IMR-90 (cell line): ENCODE results near the gene TUBG2. TPM values are rescaled to one million over a fixed set of nuclear protein-coding genes. Genes with fewer than 3 reads are reported as not detected.

Source experiments
- ATAC-seq: fragments of 200-7000 bp; cut with Tn5 transposase; 2 replicates; pipeline ENCODE4 v1.9.1; 2020; ENCODE audit warnings: low read depth, mild to moderate bottlenecking, moderate library complexity
- BruUV-seq: library from RNA; stranded (reverse); fragments of 400-500 nt; replicated peaks from 2 replicates; lab custom pipeline; 2021; lab: Mats Ljungman, UMichigan
- CTCF ChIA-PET: fragments of 300-600 bp; formaldehyde crosslinking; extraction: SDS; loops from one replicate; lab custom pipeline; 2021; ENCODE audit warnings: antibody characterized with exemption; lab: Yijun Ruan, JAX
- POLR2A ChIA-PET: fragments of 300-600 bp; sonication (Branson Sonifier 250); formaldehyde crosslinking; loops from one replicate; lab custom pipeline; 2022; ENCODE audit warnings: antibody characterized with exemption; ENCODE audit not compliant: unreplicated experiment; lab: Charles Lee
- DNase-seq: peaks from one replicate; pipeline ENCODE4 v3.0.0; 2013
- H2AFZ ChIP-seq: replicated peaks from 2 replicates; pipeline ENCODE3; 2013; ENCODE audit warnings: low read length, mild to moderate bottlenecking; ENCODE audit not compliant: poor library complexity
- H2AK5ac ChIP-seq: 2 replicates; pipeline ENCODE4 v1.6.1; 2013; ENCODE audit warnings: low read depth, low read length, inconsistent platforms
- H2AK9ac ChIP-seq: replicated peaks from 2 replicates; pipeline ENCODE3; 2013; ENCODE audit warnings: mild to moderate bottlenecking, low read depth, low read length, moderate library complexity; ENCODE audit not compliant: poor library complexity
- H2BK120ac ChIP-seq: 2 replicates; pipeline ENCODE4 v1.6.1; 2013; ENCODE audit warnings: low read depth, low read length, inconsistent platforms
- H2BK15ac ChIP-seq: 3 replicates; pipeline ENCODE4 v1.6.1; 2013; ENCODE audit warnings: low read depth, low read length, inconsistent platforms
- H2BK20ac ChIP-seq: 2 replicates; pipeline ENCODE4 v1.6.1; 2013; ENCODE audit warnings: low read depth, mild to moderate bottlenecking, inconsistent platforms, low read length, moderate library complexity
- H2BK5ac ChIP-seq: 2 replicates; pipeline ENCODE4 v1.6.1; 2013; ENCODE audit warnings: mild to moderate bottlenecking, low read depth, low read length, inconsistent platforms; ENCODE audit not compliant: poor library complexity, severe bottlenecking
- H3K14ac ChIP-seq: replicated peaks from 2 replicates; pipeline ENCODE4 v1.6.1; 2013; ENCODE audit warnings: low read depth, low read length, inconsistent platforms
- H3K18ac ChIP-seq: 2 replicates; pipeline ENCODE4 v1.6.1; 2013; ENCODE audit warnings: low read depth, low read length, control low read depth
- H3K23ac ChIP-seq: 2 replicates; pipeline ENCODE4 v1.6.1; 2013; ENCODE audit warnings: low read depth, low read length, inconsistent platforms
- H3K27ac ChIP-seq: 2 replicates; pipeline ENCODE4 v1.5.1; 2013; ENCODE audit warnings: mild to moderate bottlenecking, control low read depth, low read length; ENCODE audit not compliant: insufficient read depth
- H3K27me3 ChIP-seq: 2 replicates; pipeline ENCODE4 v1.6.1; 2013; ENCODE audit warnings: low read length; ENCODE audit not compliant: control insufficient read depth, insufficient read depth
- H3K36me3 ChIP-seq: 2 replicates; pipeline ENCODE4 v1.6.1; 2013; ENCODE audit warnings: low read length, mixed read lengths; ENCODE audit not compliant: control insufficient read depth, insufficient read depth
- H3K4ac ChIP-seq: 2 replicates; pipeline ENCODE4 v1.6.1; 2013; ENCODE audit warnings: low read depth, low read length, inconsistent platforms
- H3K4me1 ChIP-seq: 2 replicates; pipeline ENCODE4 v1.6.1; 2013; ENCODE audit warnings: low read length, mixed read lengths; ENCODE audit not compliant: control insufficient read depth, insufficient read depth
- H3K4me2 ChIP-seq: 2 replicates; pipeline ENCODE4 v1.6.1; 2013; ENCODE audit warnings: low read depth, mild to moderate bottlenecking, control low read depth, low read length, moderate library complexity
- H3K4me3 ChIP-seq: 2 replicates; pipeline ENCODE4 v1.5.1; 2013; ENCODE audit warnings: low read depth, mild to moderate bottlenecking, control low read depth, low read length, moderate library complexity; ENCODE audit not compliant: insufficient read depth
- H3K56ac ChIP-seq: 2 replicates; pipeline ENCODE4 v1.6.1; 2013; ENCODE audit warnings: low read length, inconsistent platforms; ENCODE audit not compliant: insufficient read depth; ENCODE audit errors: extremely low read depth
- H3K79me1 ChIP-seq, 2 experiments: 2 replicates each; pipeline ENCODE4 v1.6.1; 2013; ENCODE audit warnings: low read length in 2 of 2, inconsistent platforms in 1 of 2, low read depth in 1 of 2
- H3K9ac ChIP-seq: 2 replicates; pipeline ENCODE4 v1.6.1; 2013; ENCODE audit warnings: low read depth, low read length, control low read depth
- H3K9me1 ChIP-seq: 2 replicates; pipeline ENCODE4 v1.6.1; 2013; ENCODE audit warnings: low read length, inconsistent platforms; ENCODE audit not compliant: insufficient read depth
- H3K9me3 ChIP-seq: 2 replicates; pipeline ENCODE4 v1.6.1; 2013; ENCODE audit warnings: low read length; ENCODE audit not compliant: control insufficient read depth, insufficient read depth
- H4K20me1 ChIP-seq: 2 replicates; pipeline ENCODE4 v1.6.1; 2013; ENCODE audit warnings: low read length, inconsistent platforms; ENCODE audit not compliant: insufficient read depth
- H4K5ac ChIP-seq: 2 replicates; pipeline ENCODE4 v1.6.1; 2013; ENCODE audit warnings: mild to moderate bottlenecking, low read depth, low read length, control low read depth
- H4K8ac ChIP-seq, 2 experiments: 2 replicates each; pipeline ENCODE4 v1.6.1; 2013; ENCODE audit warnings: low read depth in 2 of 2, low read length in 2 of 2, control low read depth in 1 of 2, inconsistent platforms in 1 of 2
- H4K91ac ChIP-seq: 2 replicates; pipeline ENCODE4 v1.6.1; 2013; ENCODE audit warnings: low read depth, low read length, inconsistent platforms; ENCODE audit not compliant: insufficient read depth
- BHLHE40 ChIP-seq: fragments of 150-350 bp; IDR thresholded peaks from 2 replicates; pipeline ENCODE4 v1.6.1; 2016; ENCODE audit warnings: mild to moderate bottlenecking, low read depth, low read length
- CEBPB ChIP-seq: IDR thresholded peaks from 2 replicates; pipeline ENCODE4 v1.6.1; 2012; ENCODE audit warnings: low read depth, low read length, improper control_type of control experiment
- CHD1 ChIP-seq: IDR thresholded peaks from 2 replicates; pipeline ENCODE4 v1.6.1; 2012; ENCODE audit warnings: low read depth, low read length, improper control_type of control experiment
- CTCF ChIP-seq: conservative IDR thresholded peaks from 2 replicates; pipeline ENCODE4 v1.5.1; 2012; ENCODE audit warnings: mild to moderate bottlenecking, low read depth, low read length, improper control_type of control experiment
- ELK1 ChIP-seq: fragments of 150-350 bp; IDR thresholded peaks from 2 replicates; pipeline ENCODE4 v1.6.1; 2016; ENCODE audit warnings: low read depth, mild to moderate bottlenecking, low read length, moderate library complexity, borderline replicate concordance
- FOS ChIP-seq: fragments of 150-350 bp; IDR thresholded peaks from 2 replicates; pipeline ENCODE4 v1.6.1; 2016; ENCODE audit warnings: low read depth, low read length
- MAFK ChIP-seq: IDR thresholded peaks from 2 replicates; pipeline ENCODE4 v1.6.1; 2012; ENCODE audit warnings: low read depth, low read length, improper control_type of control experiment
- MAZ ChIP-seq: IDR thresholded peaks from 2 replicates; pipeline ENCODE4 v1.6.1; 2012; ENCODE audit warnings: low read depth, mild to moderate bottlenecking, low read length, improper control_type of control experiment, moderate library complexity, borderline replicate concordance
- MXI1 ChIP-seq: IDR thresholded peaks from 2 replicates; pipeline ENCODE4 v1.6.1; 2012; ENCODE audit warnings: low read depth, mild to moderate bottlenecking, low read length, moderate library complexity, borderline replicate concordance
- NFE2L2 ChIP-seq: fragments of 150-350 bp; IDR thresholded peaks from 2 replicates; pipeline ENCODE4 v1.6.1; 2016; ENCODE audit warnings: low read depth, mild to moderate bottlenecking, low read length
- POLR2A ChIP-seq: IDR thresholded peaks from 2 replicates; pipeline ENCODE4 v1.6.1; 2012; ENCODE audit warnings: mild to moderate bottlenecking, low read depth, low read length
- RAD21 ChIP-seq: IDR thresholded peaks from 2 replicates; pipeline ENCODE4 v1.6.1; 2012; ENCODE audit warnings: low read length, improper control_type of control experiment
- RCOR1 ChIP-seq: IDR thresholded peaks from 2 replicates; pipeline ENCODE4 v1.6.1; 2012; ENCODE audit warnings: mild to moderate bottlenecking, low read length, improper control_type of control experiment; ENCODE audit not compliant: insufficient replicate concordance
- RFX5 ChIP-seq: IDR thresholded peaks from 2 replicates; pipeline ENCODE4 v1.8.0; 2012; ENCODE audit warnings: low read depth, mild to moderate bottlenecking, low read length, moderate library complexity
- SMC3 ChIP-seq: fragments of 150-350 bp; IDR thresholded peaks from 2 replicates; pipeline ENCODE4 v1.6.1; 2016; ENCODE audit warnings: low read depth, mild to moderate bottlenecking, antibody characterized with exemption, low read length, moderate library complexity
- USF2 ChIP-seq: fragments of 150-350 bp; IDR thresholded peaks from 2 replicates; pipeline ENCODE4 v1.6.1; 2017; ENCODE audit warnings: mild to moderate bottlenecking, antibody characterized with exemption, low read length, low read depth
- WGBS, 2 experiments: methylation state at CpG; one replicate each; pipeline versions ENCODE4 v1.1.5 to v1.1.7; 2013; ENCODE audit warnings: missing lambda C conversion rate in 2 of 2; ENCODE audit not compliant: insufficient read length in 1 of 2; ENCODE audit errors: extremely low coverage in 2 of 2; 5-methylcytosine and 5-hydroxymethylcytosine counted together
- dilution Hi-C: fragments of 300-500 bp; cut with HindIII; formaldehyde crosslinking; loops from one replicate; pipeline ENCODE4 v1.14.3; 2018; ENCODE audit warnings: low sequenced_read_pairs; ENCODE audit not compliant: unreplicated experiment
- in situ Hi-C: fragments of 300-500 bp; cut with MboI; formaldehyde crosslinking; loops from 3 replicates; pipeline ENCODE4 v1.14.3; 2019; ENCODE audit warnings: low sequenced_read_pairs, inconsistent platforms, mixed read lengths
- intact Hi-C: fragments of 100-400 bp; cut with micrococcal nuclease; formaldehyde crosslinking; loops from 2 replicates; pipeline ENCODE4 v1.10.0; 2022
- polyA plus RNA-seq, 3 experiments: library from polyadenylated mRNA; depleted of rRNA; stranded (reverse); fragments of >200 nt; gene quantifications; 2 replicates each; pipeline ENCODE4 v1.2.3, GENCODE V29; 2012; ENCODE audit warnings: low replicate concordance in 1 of 3
- total RNA-seq: library from RNA; depleted of rRNA; stranded (reverse); fragments of >200 nt; gene quantifications from 2 replicates; pipeline ENCODE4 v1.2.3, GENCODE V29; 2012

TUBG2 gene
- total and polyA plus RNA-seq, 2 of the 4 experiments (the other 2 are of a cell fraction): 3.6 to 24.6 TPM

- CTCF ChIA-PET: no interaction called here
These were observed 45.3 kb upstream of the TUBG2 start for GRCh38 chr17:42613699-42614295.

More at GRCh38 chr17:42613699-42614295, 45.3 kb upstream of the TUBG2 start:
- Histone ChIP-seq H2BK5ac (no peak overlapping the region), H3K9me1 (peaks cover 4% of the 10 kb centered on the region; the same call in 1 of the 2 replicates), H2AK9ac (no peak overlapping the region), H4K5ac (no peak overlapping the region), H3K56ac (no peak overlapping the region), H2BK15ac (no peak overlapping the region), H3K9me3 (no peaks in the 10 kb centered on the region), H3K4me1 (peaks cover 3% of the 10 kb centered on the region), H2BK20ac (no peak overlapping the region), H3K18ac (no peak overlapping the region), H3K36me3 (peaks cover 34% of the 10 kb centered on the region), H2AFZ (no peak overlapping the region), H4K91ac (no peak overlapping the region), H3K27me3 (no peaks in the 10 kb centered on the region), H3K4me3 (no peak overlapping the region), H4K20me1 (peaks cover 2% of the 10 kb centered on the region; the same call in 1 of the 2 replicates), H3K4me2 (no peak overlapping the region), H3K14ac (no peak overlapping the region), H3K23ac (no peak overlapping the region), H4K8ac (no peak overlapping the region), H3K4ac (no peak overlapping the region), H3K27ac (no peak overlapping the region), H2AK5ac (no peak overlapping the region), H3K79me1 (peaks cover 12 to 27% of the 10 kb centered on the region in 2 experiments), H3K9ac (no peak overlapping the region), H2BK120ac (no peak overlapping the region)
- intact Hi-C loops (no loop called here), dilution Hi-C loops (no loop called here), in situ Hi-C loops (no loop called here)
- POLR2A ChIA-PET: no interaction called here
- no peak for ATAC-seq
- WGBS, 2 experiments: 94% methylated on average over 10 of the region's 17 CpGs; no CpG with 5 or more reads in 1 of the 2 experiments
- DNase-seq: no peak
- no TSS peak for BruUV-seq
- TF ChIP-seq NFE2L2 (no peak), USF2 (no peak), CEBPB (no peak), RCOR1 (no peak), FOS (no peak), MXI1 (no peak), ELK1 (no peak), SMC3 (no peak), CHD1 (no peak), CTCF (no peak), BHLHE40 (no peak), MAFK (no peak), MAZ (no peak), RFX5 (no peak), POLR2A (no peak), RAD21 (no peak)
